GM13977 (cell line): ENCODE measurements around the gene NTRK3.

Experiments used
- DNase-seq: peaks from one replicate; pipeline ENCODE4 v3.0.0; 2012; ENCODE audit warnings: low spot score
- CTCF ChIP-seq: IDR thresholded peaks from 2 replicates; pipeline ENCODE4 v1.5.1; 2012; ENCODE audit warnings: mild to moderate bottlenecking, control low read depth; ENCODE audit not compliant: insufficient read depth; ENCODE audit errors: extremely low read depth, missing control alignments
- in situ Hi-C: fragments of 300-500 bp; cut with MboI; formaldehyde crosslinking; loops from one replicate; pipeline ENCODE4 v1.12.0; 2022; ENCODE audit warnings: low sequenced_read_pairs, low pct_unique_long_range_greater_than_20kb, mixed read lengths, inconsistent platforms; ENCODE audit not compliant: unreplicated experiment

The NTRK3 gene

GRCh38 chr15:88066636-88067330 is 189.8 kb downstream of the NTRK3 start:
- no peak for TF ChIP-seq CTCF
- in situ Hi-C loops = no loop called here
- DNase-seq = no peak

- in situ Hi-C loops = no loop called here
- no peak for TF ChIP-seq CTCF
- DNase-seq = no peak
Measured at GRCh38 chr15:88061452-88061851, 195.1 kb downstream of the NTRK3 start.

- TF ChIP-seq CTCF = no peak
- in situ Hi-C loops = no loop called here
- no peak for DNase-seq
Measured at GRCh38 chr15:88060383-88060782, 196.2 kb downstream of the NTRK3 start.

GRCh38 chr15:88057836-88058235 is 198.7 kb downstream of the NTRK3 start:
- in situ Hi-C loops = no loop called here
- no peak for DNase-seq
- TF ChIP-seq CTCF = no peak

GRCh38 chr15:88049506-88049905 is 207.0 kb downstream of the NTRK3 start:
- peak; percentile 31 for DNase-seq
- in situ Hi-C loops = no loop called here
- no peak for TF ChIP-seq CTCF

GRCh38 chr15:88048755-88049154 is 207.8 kb downstream of the NTRK3 start:
- TF ChIP-seq CTCF = no peak
- no peak for DNase-seq
- in situ Hi-C loops = no loop called here
